ENCODE results near the gene ARMC8. TPM values are rescaled to one million over a fixed set of nuclear protein-coding genes. Genes with fewer than 3 reads are reported as not detected.

Gene ARMC8
- polyA plus RNA-seq, 3 donors, result 55.9 to 58.6 (median 57.9) TPM

DNA sequence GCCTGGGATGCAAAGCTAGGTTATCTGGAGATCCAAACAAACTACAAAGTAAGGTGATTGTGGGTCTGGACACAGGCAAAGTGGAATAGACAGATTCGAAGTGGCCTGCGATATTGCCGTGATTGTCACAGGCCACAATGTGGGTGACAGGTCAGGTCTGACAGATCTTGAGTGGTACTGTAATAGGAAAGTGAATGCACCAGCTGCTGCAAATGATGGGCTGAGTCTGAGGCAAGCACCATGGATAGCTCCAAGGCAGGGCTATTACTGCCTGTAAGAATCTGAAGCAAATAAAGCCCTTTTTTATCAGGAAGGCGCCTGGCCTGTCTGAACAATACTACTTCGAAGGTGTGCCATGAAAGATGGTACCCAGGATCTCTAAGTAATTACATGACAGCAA, 10.0 kb downstream of the ARMC8 start:
- no peak for DNase-seq (ENCODE audit: low read depth in 3 of 3, low spot score in 2 of 3)

DNA sequence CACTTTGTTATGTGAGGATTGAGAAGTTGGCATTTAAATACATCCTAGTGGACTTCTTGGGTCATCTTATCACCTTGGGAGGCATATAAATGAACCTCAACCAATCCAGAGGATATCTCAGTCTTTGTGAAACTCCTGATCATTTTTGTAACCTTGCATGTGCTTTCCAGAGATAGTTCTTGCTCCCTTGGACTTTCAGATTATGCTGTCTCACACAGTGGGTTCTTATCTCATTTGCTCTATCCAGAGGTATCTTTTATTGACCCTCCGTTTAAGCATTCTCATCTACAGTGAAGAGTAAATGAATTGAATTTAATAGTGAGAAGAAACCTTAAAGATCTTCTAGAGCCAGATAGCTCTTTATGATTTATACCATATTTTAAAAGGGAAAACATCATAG, 10.4 kb downstream of the ARMC8 start:
- no peak for DNase-seq (ENCODE audit: low read depth in 3 of 3, low spot score in 2 of 3)

DNA sequence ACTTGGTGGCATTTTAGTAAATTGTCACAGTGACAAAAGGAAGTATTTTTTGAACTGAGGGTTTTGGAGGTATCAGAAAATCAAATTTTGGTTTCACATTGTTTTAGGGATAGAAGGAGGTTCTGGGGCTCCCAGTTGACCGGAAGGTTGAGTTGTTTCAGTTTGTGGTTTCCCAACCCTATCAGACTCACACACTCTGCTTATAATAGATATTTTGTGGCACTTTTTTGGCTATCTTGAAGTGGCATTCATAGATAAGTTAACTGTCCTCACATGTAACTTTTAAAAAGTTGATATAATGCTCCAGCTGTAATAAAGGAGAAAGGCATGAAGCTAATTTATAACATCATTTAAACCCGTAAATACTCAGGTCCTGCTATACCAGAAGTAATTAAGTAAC, 12.8 kb downstream of the ARMC8 start:
- DNase-seq (ENCODE audit: low read depth in 3 of 3, low spot score in 2 of 3), result no peak

DNA sequence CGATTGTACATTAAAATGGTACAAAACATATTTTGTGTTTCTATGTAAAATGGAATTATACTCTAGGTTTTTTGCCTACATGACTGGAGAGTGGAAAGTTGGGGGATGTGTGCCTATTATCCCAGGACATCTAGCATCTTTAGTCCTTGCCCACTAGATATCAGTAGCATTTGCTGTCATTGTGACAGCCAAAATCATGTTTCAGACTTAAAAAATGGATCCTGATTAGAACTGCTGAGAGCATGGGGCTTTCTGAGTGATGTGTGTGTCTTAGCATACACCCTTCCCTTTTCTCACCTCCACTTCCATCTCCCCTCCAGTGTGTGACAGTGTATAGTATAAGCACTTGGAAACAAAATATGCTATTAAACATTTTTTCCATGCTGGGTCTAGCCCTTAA, 13.3 kb downstream of the ARMC8 start:
- no peak for DNase-seq (ENCODE audit: low read depth in 3 of 3, low spot score in 2 of 3)

DNA sequence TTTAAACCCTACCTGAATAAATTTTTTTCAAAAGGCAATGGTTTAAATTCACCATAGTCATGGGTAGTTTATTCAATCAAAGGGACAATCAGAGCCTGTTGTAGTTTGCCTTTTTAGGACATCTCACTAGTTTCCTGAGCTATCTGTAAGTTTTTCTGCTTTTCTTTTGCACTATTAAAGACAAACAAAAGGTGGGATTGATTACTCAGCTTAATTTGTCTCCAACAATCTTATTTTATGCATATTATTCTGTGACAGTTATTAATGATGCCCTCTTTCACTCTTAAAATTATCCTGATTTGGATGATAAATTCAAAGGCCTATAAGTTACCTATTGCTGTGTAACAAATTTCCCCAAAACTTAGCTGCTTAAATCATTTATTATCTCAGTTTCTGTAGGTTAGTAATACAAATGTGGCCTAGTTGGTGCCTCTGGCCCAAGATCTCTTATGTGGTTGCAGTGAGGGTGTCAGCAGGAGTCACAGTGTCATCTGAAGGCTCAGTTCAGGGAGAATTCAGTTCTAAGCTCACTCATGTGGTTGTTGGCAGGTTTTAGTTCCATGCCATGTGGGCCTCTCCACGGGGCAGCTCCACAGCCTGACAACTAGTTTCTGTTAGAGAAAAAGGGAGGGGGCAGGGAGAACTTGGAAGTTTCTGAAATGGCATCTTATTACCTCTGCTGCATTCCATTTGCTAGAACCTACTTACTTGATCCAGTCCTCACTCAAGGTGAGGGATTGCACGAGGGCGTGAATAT, 16.0 kb downstream of the ARMC8 start:
- DNase-seq (ENCODE audit: low read depth in 3 of 3, low spot score in 2 of 3), result no peak

DNA sequence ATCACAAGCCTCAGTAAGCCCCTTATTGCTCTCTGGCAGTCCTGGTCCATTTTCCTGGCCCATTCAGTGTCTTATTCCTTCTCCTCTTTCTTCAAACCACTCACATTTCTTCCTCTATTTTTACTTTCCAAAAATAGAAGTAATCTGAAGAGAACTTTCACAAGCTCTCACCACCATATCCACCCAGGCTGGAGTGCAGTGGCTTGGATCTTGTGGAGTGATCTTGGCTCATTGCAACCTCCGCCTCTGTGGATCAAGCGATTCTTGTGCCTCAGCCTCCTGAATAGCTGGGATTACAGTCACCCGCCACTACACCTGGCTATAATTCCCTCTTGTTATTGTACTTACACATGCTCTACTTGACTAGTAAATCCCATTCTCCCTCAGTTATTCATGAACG, 16.8 kb downstream of the ARMC8 start:
- DNase-seq (ENCODE audit: low read depth in 3 of 3, low spot score in 2 of 3), result no peak

DNA sequence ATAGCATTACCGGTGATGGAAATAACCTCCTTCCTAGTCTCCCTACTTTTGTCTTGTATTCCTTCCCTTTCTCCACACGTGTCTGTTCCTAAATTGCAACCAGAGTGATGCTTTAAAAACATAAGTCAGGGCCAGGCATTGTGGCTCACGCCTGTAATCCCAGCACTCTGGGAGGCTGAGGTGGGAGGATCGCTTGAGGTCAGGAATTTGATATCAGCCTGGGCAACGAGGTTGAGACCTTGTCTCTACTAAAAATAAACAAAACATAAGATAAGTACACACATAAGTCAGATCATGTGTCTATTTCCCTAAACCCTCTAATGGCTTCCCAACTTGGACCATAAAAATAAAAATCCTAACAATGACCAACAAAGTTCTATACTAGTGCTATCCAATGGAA, 18.4 kb downstream of the ARMC8 start:
- no peak for DNase-seq (ENCODE audit: low read depth in 3 of 3, low spot score in 2 of 3)

DNA sequence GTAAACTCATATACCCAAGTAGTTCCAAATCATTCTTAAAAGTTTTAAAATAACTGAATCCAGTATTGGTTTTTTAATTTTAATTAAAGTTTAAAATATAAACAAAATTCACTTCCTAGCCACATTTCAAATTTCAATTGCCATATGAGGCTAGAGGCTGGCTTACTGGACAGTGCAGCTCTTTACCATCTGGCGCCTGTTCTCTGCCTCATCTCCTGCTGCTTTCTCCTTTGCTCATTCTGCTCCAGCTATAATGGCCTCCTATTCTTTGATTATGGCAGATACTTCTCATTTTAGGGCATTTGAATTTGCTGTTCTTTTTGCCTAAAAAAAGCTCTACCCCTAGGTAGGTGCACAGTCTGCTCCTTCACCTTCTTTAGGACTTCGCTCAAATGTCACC, 19.1 kb downstream of the ARMC8 start:
- DNase-seq (ENCODE audit: low read depth in 3 of 3, low spot score in 2 of 3), result no peak

DNA sequence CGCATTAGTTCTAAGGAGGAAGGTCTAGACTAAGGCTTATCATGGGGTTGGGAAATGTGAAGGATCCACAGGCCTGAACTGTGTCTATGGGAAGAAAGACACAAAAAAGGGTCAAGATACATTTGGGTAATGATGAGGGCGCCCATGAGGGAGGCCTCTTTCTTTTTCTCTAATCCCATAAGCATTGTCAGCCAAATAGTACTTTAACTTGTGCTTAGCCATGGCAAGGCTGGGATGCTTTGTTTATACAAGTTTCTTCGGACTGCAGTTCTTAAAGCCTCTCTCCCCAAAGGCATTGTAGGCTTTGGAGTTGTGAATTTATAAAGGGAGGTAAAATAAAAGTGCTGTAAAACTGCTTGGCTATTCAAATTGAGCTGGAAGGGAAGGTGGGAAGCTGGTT, 23.4 kb downstream of the ARMC8 start:
- DNase-seq (ENCODE audit: low read depth in 3 of 3, low spot score in 2 of 3), result no peak

DNA sequence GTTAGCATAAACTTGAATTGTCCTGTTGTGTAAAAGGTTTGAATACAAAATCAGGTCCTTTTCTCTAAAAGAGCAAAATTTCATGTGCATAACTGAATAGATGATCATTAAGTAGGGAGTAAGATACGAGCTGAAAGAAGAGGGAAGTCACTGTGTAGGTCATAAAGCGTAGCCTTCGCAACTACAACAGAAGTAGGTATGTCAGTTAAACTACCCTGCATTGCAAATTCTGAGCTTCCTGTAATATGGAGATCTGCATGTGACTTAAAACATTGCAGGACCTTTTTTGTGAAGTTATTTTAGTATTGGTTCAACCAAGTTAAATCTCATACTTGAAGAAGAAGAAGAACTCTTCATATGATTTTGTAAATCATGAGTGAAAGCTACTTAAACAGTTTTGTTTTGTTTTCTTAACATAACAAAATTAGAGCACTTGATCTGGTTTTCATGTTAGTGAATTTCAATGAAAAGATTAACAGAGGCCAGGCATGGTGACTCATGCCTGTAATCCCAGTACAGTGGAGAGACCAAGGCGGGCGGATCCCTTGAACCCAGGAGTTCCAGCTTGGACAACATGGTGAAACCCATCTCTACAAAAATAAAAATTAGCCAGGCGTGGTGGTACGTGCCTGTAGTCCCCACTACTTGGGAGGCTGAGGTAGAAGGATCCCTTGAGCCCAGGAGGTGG, 26.4 kb downstream of the ARMC8 start:
- DNase-seq (ENCODE audit: low read depth in 3 of 3, low spot score in 2 of 3), result no peak

DNA sequence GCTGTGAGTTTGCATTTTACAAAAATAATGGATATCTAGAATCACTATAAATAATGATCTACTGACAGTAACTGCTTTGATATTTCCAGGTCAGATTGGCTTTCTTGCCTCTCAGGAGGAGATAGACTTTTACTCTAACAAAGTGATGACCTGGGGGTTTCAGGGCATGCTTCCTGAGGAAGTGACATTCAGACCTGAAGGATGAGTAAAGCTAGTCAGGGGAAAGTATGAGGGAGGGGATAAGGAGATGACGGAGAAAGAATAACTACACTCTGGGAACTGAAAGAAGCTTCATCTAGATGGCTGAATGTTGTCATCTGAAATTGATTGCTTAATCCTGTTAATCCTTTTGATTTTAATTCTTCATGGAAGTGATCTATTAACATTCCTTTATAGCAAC, 32.2 kb downstream of the ARMC8 start:
- no peak for DNase-seq (ENCODE audit: low read depth in 3 of 3, low spot score in 2 of 3)

DNA sequence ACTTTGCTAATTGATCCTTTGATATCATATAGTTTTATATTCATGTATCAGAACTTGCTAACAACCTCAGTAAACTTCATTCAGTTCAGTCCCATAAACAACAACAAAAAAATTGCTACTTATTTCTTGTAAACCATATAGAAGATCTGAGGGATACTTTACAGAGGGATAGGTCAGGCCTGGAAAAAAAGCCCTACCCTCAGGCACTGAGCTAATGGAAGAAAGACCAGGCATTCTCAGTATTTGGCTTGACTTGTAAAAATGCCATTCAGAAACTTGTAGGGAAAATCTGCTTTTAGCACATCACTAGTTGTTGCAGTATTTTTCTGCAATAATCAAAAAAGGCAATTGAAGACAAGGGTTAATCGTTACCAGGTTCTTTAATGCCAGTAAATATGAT, 33.1 kb downstream of the ARMC8 start:
- no peak for DNase-seq (ENCODE audit: low read depth in 3 of 3, low spot score in 2 of 3)

DNA sequence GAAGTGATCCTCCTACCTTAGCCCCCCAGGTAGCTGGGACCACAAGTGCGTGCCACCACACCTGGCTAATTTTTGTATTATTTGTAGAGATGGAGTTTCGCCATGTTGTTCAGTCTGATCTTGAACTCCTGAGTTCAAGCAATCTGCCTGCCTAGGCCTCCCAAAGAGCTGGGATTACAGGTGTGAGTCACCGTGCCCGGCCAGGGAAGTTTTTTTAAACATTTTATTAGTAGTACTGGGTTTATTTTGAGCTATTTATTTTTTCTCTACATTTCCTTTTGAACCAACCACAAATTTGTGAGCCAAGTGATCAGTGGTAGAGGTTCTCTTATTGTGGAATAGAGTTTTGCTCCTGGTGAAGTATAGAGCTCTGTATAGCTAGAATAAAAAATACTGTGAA, 33.7 kb downstream of the ARMC8 start:
- no peak for DNase-seq (ENCODE audit: low read depth in 3 of 3, low spot score in 2 of 3)

DNA sequence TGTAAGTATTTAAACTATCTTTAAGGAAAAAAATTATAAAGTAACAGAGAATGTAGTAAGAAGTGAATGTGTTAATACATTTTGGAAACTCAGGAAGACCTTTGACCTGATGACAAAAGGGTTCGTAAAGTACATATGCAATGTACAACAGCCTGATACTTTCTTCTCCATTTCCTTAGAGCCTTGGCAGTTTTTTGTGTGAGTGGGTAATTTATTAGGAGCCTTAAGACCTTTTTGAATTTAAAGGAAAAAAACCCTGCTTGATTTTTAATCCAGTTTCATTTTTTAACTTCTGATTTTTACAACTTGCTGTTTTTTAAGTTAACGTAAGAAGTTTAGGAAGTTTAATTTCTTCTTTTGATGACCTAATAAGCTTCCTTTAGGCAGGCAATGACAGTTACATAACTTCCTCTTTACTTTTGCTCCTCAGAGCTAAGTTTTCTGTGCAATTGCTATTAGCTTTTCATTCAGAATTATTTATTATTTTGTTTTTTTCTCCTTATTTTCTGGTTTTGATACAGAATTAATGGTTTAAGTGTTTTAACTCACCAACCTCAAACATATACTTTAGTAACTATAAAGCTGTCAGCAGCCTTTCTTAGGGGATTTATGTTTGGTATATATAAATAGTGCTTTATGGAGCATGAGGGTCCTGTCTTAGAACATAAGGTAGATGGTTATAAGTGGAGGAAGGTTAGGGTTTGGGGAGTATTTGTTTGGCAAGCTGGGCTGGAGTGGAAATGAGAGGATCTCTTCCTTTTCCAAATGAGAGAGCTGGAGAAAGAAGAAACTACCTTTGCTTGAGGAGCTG, 35.2 kb downstream of the ARMC8 start:
- DNase-seq (ENCODE audit: low read depth in 3 of 3, low spot score in 2 of 3), result no peak

DNA sequence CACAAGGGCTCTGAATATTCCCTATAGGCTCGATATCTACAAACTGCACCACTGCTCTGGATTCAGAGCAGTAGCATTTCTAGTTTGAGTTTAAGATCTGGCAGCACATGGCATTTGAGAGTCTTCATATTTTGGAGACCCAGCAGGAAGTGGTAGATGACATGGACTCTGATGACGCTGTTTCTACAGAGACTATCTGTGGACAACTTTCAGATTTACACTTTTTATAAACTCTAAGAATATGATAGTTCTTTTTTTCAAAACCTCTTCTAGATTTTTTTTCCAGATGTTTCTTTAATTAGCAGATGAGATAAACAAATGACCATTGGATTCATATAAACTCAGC, 35.8 kb downstream of the ARMC8 start:
- DNase-seq (ENCODE audit: low read depth in 3 of 3, low spot score in 2 of 3), result no peak

DNA sequence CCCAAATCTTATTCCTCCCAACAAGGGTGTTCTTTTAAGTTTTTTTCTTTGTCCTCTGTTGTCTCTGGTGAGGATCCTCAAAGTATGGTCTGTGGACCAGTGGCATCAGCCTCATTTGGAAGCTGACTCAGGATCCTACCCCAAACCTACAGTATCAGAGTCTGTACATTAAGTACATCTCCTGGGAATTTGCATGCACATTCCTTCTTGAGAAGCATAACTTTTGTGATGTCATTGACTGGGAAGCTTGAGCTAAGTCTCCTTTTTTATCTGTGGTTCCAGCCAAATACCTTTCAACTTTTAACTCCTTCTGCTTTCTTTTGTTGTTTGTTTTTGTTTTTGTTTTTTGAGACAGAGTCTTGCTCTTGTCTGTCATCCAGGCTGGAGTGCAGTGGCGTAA, 40.5 kb downstream of the ARMC8 start:
- DNase-seq (ENCODE audit: low read depth in 3 of 3, low spot score in 2 of 3), result no peak

DNA sequence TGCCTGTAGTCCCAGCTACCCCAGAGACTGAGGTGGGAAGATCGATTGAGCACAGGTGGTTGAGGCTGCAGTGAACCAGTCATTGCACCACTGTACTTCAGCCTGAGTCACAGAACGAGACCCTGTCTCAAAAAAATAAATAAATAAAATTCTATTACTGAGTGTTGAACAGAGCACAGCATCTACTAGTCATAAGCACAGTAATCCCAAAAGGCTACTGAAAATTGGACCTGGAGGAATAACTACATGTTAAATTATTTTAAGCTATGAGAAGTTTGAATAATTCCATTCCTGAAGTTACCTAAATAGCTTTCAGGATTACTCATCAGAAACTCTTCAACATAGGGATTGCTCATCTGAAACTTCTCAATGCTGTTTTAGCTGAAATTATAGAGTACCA, 43.4 kb downstream of the ARMC8 start:
- DNase-seq (ENCODE audit: low read depth in 3 of 3, low spot score in 2 of 3), result no peak

DNA sequence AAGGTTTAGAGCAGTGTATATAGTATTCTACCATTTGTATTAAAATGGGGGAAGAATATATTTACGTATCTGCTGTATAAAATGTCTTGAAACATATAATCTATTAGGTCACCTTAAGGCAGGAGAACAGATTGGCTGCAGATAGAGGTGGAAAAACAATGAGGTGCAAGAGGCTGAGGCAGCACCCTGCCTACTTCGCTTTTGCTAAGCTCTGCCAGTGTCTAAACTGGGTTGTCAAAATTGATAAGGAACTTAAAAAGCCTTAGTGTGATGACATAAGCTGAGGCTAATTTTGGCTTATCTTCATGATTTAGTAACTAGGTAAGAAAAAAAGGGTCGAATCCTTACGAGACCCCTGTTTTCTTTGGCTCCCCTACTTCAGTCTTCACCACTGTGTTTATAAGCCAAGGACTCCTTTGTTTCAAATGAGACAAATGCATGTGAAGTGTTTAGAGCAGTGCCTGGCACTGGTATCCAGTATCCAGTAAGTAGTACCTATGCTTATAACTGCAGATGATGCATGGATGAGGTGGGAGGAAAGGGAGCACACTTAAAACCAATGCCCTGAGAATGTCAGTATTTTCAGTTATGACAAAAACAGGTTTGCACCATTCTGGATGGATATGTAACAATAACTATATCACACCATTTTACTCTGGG, 45.7 kb downstream of the ARMC8 start:
- no peak for DNase-seq (ENCODE audit: low read depth in 3 of 3, low spot score in 2 of 3)

DNA sequence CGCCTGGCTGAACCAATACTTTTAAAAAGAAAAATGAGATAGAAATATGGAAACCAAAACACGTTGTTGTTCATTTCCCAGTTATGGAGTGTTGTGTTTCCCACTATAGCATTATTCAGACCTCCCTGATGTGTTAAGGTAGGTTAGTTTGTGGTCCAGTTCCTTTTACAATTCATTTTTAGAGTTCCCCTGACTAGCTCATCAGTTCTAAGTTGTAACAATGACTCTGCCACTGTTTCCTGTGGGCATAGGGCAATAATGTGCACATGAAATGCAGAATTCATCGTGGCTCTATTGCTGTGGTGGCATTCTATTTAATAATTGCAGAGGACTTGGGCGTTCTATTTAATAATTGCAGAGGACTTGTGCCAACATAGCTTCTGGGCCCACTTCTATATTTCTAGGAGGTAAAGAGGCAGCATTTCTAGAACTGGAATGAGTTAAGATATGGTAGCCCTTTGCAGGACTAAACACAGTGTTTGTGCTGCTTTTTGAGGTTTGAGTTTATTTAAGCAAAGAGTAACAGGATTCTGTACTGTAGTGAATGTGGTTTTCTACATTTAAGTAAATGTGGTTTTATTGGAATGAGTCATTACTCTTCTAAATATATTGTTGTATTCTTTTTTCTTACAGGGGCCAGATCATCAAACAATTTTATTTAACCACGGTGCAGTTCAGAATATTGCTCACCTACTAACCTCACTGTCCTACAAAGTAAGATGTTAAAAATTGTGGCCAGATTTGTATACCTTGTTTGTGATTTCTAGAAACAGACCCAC, 47.5 kb downstream of the ARMC8 start:
- no peak for DNase-seq (ENCODE audit: low read depth in 3 of 3, low spot score in 2 of 3)

DNA sequence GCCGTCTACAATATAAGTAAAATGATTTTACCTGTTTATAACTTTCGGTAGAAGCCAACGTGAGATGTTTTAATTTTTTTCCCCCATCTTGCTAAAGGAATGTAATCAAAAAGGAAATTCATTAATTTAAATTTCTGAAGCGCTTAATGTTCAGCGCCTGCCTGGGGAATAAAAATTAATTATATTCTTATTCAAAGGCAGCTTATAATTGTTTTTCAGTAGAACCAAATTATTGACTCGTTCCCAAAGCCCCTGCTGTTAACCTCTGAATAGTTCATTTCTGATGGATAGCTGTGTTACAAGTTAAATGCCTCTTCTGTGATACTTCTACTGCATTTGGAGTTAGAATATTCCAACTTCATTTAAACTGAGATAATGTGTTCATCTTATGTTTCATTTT, 51.6 kb downstream of the ARMC8 start:
- no peak for DNase-seq (ENCODE audit: low read depth in 3 of 3, low spot score in 2 of 3)

DNA sequence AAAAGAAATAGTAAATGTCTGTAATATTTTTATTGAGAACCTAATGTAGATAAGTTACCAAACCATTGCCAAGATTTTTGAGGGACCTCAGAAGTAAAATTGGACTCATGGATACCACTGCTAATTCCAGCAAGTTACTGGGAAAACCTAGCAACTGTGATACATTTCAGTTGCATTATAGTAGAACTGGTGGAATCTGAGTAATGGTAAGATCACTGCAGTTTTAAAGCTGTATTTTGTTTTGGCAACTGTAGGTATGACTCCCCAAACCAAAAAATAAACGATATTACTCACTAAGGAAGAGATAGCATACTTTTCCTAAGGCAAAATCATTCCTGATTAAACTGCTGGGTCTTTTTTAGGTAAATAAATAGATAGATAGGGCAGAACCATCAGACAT, 54.0 kb downstream of the ARMC8 start:
- DNase-seq (ENCODE audit: low read depth in 3 of 3, low spot score in 2 of 3), result no peak
